PFSK-1 (cell line): Measurements from ENCODE around the gene SYNE3.

ENCODE experiments used
- POLR2AphosphoS5 ChIP-seq: IDR thresholded peaks from 2 replicates; pipeline ENCODE4 v1.6.1; 2012; ENCODE audit warnings: low read depth, mild to moderate bottlenecking, control low read depth, low read length, moderate library complexity
- REST ChIP-seq, 2 experiments: IDR thresholded peaks; 2 replicates each; pipeline versions ENCODE4 v1.6.1 to v1.8.0; 2011 to 2012; ENCODE audit warnings: low read depth in 2 of 2, low read length in 2 of 2, control low read depth in 1 of 2, inconsistent platforms in 1 of 2, mild to moderate bottlenecking in 1 of 2, moderate library complexity in 1 of 2; ENCODE audit not compliant: insufficient read depth in 1 of 2
- SIN3A ChIP-seq: IDR thresholded peaks from 2 replicates; pipeline ENCODE4 v1.6.1; 2012; ENCODE audit warnings: mild to moderate bottlenecking, low read length, moderate library complexity, borderline replicate concordance; ENCODE audit not compliant: insufficient read depth

- TF ChIP-seq REST (IDR thresholded peaks at IDR 0.05; ENCODE audit: insufficient read depth in 1 of 2, low read depth in 2 of 2, low read length in 2 of 2) (no peak), POLR2AphosphoS5 (no peak), SIN3A (no peak)
Observed at GRCh38 chr14:95485222-95485819, 31.1 kb downstream of the SYNE3 start.
